NCI-H345 treated with DMSO at 0.1 percent for 48 hours (cell line): ENCODE data around the gene INSRR.

ENCODE experiments used
- DNase-seq: peaks from one replicate; lab custom pipeline; 2025; ENCODE audit not compliant: unreplicated experiment; lab: John Stamatoyannopoulos, UW

The INSRR gene

DNA sequence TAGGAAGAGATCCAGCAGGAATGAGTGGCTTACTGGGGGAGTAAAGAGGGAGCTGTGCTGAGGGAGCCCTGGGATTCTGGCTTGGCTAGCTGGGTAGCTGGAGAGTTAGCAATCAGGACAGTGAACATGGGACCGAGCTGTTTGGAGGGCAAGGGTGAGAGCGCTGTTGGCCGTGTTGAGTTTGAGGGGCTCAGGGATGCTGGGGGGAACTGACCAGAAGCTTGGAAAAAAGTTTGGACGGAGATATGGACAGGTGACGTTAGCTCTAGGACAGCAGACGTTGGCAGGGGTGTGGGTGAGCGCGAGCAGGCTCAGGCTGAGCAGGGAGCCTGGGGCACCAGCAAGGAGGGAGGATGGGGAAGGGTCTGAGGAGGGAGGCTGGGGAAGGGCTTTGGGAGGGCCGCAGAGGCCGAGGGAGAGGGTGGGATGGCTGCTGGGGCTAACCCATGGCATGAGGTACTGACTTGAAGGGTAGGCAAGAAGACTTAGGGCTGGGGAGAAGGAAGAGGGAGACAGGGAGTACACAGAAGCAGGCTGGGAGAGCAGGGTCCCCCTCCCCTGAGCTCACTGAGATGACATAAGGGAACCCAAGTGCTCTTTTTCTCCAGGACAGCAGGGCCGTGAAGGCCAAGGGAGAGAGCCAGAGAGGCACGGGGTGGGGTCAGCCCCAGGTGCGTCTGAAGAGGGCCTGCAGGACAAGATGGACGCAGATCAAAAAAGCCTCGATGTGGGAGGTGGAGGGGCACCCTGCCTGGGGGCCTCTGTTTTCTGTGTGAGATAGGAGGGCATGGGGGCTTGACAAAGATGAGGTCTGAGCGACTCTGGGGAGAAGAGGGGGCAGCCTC, 50.5 kb downstream of the INSRR start:
- no peak for DNase-seq

DNA sequence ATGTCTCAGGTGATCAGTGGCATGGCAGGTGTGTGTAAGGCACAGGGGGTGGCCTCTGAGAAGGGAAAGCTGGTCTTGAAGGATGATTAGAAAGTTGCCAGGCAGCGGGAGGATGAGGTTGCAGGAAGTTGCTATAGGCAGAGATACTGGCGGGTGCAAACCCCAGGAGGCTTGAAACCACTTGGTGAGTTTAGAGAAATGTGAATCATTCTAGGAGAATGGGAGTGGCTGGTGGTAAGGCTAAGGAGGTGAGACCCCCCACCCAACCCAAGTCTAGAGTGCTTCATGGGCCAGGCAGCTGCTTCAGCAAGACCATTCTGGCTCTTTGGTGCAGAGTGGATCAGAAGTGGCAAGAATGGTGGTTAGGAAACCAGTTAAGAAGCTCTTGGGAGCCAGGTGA, 51.3 kb downstream of the INSRR start:
- DNase-seq, result no peak

DNA sequence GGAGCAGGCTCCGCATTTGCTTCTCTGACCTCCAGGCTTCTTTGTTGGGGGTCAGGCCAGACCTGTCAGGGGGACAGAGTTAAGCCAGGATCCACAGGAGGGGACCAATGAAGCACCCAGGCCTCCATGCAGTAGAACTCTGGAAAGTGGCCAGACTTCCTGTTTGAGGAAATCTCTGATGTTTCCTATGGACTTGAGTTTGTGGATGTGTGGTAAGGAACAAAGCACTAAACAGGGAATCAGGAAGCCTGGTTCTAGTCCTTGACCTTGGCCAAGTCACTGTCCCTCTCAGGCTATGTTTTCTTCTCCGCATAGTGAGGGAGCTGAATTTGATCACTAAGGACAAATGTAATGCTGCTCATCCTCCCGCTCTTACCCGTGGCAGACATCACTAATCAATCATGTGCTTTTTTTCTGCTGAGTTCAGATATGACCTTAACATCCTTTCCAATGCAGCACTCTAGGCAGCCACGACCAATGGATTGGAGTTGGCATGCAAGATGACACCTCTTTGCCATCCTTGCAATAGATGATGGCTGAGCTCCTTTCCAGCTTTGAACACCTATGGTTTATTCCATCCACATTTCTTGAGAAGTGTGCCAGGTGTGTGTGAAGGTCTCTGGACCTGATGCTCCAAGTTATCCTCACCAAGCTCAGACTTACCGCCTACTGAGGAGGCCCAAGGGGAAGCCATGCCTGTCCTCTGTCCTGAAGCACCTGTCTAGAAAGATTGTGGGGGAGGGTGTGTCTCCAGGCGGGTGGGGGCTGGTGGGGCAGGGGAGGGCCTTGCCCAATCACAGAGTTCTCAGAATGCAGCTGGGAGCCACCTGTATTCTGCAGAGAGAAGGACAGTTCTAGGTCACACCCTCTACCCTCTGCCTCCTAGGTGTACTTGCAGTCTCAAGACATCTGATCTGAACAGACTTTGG, 52.1 kb downstream of the INSRR start:
- DNase-seq, result no peak

DNA sequence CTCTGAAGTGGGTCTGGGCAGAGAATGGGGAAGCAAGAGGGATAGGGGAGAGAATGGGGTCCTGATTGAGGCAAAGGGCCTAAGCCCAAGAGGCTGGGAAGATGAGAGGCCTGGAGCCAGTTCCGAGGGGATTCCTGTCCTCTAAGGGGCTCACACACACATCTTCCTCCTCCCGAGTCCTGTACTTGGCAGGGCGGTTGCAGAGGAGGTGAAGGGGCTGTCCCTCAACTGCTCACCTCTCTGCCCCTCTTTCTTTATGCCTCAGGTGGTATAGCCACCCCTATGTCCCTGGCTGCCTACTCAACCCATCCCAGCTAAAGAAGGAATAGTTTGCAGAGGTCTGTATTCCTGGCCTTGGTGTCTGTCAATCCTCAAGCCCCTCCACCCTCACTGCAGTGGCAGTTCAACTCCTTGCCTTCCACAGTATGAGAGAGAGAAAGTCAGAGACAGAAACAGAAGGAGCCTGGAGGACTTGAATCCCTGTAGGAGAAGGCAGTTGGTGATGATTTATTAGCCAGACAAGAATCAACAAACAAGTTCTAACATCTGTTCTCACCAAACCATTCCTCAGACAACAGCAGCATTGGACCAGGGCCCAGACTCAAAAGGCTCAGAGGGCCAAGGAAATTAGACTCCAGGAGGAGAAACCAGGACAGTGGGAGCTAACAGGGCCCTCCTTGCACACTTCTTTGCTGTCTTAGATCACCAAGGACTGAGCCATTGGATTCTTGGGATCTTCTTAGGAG, 53.0 kb downstream of the INSRR start:
- DNase-seq, result no peak

DNA sequence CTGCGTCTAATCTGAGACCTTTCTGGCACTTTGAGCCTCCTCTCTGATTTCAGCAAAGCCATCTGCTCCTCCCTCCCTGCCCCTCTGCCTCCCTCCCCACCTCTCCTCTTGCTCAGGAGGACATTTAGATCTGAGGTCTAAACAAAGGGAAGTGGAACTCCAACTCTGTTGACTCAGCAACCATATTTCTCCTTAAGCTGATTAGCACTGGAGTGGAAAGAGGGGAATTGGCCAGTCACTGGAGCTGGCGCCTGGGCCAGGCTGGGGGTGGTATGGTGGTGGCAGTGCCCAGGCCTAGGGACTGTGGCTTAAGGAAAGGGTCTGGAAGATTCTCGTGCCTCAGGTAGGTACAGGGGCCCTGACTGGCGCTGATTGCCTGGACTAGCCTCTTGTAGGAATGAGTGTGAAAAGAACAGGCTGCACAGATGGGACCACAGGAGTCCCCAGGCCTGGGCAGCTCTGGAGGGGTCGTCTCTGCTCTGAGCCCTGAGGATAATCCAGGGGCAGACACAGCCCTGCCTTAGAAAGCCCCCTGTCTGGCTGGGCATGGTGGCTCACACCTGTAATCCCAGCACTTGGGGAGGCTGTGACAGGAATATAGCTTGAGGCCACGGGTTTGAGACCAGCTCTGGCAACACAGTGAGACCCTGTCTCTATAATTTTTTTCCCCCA, 54.2 kb downstream of the INSRR start:
- no peak for DNase-seq

DNA sequence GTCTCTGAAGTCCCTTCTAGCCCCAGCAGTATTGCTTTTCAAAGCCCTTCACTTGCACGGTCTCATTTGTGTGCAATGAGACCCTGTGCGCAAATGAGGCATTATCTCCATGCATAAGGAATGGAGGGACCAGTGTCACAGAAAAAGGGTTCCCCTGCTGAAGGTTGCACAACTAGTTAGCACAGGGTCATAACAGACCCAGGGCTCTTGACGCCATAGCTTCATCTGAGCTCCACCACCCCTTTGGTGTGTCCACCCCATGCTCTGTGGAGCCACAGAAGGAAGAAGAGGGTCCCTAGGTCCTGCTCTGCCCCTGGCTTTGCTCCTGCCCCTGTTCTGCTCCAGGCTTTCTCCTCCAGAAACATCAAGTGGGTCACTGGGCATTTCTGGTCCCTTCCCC, 54.9 kb downstream of the INSRR start:
- no peak for DNase-seq

DNA sequence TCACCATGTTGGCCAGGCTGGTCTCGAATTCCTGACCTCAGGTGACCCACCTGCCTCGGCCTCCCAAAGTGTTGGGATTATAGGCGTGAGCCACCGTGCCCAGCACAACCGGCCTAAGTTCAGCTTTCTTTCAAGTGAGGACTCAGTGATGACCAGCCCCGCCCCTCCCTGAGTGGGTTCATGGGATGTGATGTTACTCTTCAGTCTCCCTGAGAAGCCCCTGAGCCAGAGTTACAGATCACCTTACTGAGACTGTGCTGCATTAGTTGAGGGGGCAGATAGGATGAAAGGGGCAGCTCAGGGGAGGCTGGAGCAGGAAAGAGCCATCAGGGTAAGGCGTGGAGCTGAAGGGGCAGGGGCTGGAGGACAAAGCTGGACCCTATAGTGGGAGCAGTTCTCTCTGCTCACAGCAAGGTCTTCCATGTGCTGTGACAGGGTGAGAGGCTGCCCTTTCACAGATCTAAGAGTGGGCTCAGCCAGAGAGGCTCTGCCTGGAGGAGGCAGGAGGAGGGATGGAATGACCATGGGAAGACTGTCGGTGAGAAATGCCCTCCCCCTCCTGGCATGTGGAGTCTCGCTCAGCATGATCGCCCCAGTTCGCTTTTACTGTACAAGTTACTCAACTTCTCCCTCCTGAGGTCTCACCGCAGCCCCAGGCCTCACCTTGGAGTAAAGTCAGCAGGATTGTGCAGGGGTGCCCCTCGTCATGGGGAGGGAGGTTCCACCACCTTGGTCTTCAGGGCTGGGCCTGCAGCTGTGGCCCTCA, 55.6 kb downstream of the INSRR start:
- no peak for DNase-seq

DNA sequence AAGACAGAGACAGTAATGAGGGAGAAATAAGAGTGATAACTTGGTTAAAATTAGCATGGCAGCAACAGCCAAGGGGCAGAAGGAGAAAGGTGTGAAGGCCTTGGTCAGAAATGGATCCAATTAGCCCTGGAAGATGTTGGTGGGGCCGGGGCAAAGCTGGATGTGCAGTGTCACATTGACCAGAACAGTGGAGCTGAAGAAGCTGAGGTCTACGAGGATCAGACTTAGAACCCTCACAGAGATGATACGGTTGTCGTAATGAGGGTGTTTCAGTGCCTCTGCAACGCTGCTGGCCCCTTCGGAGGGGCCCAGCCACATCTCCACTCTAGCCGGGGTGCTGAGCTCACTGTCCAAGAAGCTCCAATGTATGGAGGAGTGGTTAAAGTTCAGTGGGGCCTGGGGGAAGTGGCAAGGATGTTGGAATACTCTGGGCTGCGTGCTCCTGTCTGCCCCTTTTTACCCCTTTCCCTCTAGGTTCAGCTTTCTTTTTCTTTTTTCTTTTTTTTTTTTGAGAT, 56.4 kb downstream of the INSRR start:
- no peak for DNase-seq

DNA sequence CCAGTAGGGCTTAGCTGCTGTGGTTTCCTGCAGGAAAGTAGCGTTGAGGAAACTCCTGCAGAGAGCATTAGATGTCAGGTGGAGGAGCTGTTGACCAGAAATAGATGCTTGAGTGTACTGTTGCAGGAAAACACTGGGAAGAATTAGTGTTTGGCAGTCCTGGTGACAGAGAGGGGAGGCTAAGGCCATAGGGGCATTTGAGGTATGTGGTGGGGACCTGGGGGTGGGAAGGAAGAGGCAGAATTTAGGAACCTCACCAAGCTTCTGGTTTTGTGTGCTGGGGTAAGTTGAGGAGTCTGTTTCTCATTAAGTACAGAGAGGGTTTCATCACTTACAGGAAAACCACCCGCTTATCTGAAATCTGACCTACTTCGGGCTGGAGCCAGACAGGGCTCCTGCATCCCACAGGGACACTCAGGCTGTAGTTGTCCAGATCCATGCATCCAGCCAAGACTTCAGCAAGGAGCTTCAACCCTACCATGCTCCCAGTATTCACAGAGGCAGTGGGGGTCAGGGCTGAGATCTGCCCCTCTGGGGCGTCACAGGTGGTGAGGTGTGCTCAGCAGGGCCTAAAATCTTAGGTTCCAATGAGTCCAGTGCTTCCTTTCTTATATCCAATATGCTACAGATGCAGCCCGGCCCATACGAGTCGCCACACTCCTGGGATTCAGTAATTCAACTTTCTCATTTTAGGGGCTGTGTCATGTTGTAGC, 57.4 kb downstream of the INSRR start:
- no peak for DNase-seq

DNA sequence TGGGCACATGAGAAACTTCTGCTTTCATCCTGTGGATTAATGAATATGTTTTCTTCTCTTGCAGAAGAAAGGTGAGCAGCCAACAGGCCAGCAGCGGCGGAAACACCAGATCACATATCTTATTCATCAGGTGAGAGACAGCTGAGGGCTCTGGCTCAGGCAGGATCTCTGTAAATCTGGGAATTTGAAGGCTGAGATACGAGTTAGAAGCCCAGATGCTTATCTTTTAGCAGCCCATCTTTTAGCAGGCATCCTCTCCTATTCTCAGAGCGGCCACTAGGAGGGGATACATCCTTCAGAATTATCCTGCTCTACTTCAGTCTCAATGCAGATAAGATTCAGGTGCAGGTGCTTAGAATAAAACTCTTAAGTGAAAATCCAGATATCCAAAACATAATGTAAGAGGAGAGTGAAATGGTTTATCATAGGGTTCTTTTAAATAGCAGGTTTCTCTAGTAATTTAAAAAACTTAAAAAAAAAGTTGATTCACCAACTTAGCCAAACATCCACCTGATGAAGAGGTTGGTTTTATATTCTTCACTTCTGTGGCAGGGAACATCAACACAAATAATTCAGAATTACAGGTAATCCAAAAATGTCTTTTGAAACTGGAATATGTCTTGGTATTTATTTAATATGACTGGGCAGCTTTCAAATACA, 61.6 kb downstream of the INSRR start:
- peak; percentile 30 for DNase-seq

DNA sequence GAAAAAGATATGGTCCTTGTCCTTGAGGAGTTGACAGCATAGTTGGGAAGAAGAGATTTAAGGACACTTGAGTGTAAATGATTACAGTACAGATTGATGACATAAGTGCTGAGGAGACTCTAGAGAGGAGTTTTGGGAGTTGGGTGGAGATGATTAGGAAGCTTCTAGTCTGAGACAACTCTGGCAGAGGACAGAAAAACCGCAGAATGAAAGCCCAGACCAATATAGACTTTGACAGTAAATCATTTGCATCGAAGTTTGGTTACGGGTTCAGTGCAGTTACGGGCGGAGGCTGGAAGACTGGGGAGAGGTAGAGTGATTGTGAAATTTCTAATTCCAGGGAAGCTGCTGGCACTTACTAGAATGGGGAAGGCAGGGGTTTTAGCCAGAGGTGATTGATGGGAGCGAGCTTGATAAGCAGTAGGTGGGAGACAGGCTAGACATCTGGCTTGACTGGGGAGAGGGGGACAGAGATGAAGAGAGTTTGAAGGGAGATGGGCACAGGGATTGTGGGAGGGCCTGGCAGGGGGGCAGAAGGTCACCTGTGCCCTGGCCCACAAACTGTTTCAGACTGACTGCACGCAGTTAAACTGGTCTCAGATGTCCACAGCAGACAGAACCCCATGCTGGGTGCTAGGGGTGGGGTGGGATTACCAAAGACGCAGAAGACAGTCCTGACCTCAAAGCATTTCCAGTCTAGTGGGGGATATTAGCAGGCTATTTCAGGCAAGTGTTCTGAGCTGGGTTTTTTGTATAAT, 62.4 kb downstream of the INSRR start:
- DNase-seq, result no peak

DNA sequence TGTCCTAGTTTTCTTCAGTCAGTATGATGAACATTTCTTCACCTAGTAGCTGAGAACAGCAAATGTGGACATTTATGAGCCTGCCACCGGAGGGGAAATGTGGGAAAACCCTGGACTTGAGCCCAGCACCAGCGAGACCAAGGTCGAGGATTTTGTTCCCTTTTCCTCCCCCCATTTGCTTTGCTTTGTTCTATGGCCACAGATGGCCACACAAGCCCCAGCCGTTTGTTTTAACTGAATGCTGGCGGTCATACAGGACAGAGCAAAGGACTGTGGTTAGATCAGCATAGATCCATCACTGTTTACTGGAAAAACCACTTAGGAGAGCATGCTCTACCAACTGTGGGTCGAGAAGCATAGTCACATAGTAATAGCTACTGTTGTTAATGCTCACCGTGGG, 63.1 kb downstream of the INSRR start:
- no peak for DNase-seq

DNA sequence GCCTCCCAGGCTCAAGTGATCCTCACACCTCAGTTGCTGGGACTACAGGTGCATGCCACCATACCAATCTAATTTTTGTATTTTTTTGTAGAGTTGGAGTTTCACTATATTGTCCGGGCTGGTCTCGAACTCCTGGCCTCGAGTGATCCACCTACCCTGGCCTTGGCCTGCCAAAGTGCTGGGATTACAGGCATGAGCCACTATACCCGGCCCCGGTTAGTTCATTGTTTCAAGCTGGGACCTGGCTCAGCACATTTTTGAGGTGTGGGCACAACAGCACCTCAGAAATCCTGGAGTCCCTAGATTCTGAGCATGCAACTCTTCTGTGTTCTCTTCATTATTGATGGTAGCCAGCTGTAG, 63.6 kb downstream of the INSRR start:
- DNase-seq, result no peak

DNA sequence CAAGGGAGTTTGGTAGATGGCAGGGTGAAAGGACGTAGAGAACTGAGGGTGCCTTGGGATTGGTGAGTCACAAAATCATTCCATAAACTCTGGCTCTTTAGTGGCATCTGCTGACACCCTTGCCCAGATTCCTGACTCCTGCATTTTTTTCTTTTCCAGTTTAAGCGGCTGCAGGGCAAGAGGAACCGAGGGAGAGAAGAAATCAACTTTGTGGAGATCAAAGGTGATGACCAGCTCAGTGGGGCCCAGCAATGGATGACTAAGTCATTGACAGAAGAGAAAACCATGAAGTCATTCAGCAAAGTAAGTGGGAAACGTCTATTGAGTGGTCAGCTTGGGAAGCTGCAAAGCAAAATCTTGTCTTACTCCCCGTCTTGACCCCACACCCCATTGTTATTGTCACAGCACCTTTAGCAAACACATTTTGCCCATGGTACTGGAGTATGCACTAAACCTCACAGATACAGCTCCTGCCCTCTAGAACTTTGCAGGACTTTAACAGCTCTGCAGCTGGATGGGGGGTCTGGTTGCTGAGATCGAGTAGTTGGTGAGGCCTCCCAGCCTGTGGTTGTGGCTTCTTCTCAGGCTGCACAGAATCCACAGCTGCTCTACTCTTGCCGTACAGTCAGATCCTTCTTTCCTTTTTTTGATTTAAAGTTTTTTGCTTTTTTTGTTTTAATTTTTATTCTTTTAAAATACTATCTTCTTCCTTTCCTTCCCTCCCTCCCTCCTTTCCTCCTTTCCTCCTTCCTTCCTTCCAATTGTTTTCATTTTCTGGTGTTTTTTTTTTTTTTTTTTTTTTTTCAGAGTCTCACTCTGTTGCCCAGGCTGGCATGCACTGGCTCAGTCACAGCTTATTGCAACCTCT, 64.2 kb downstream of the INSRR start:
- DNase-seq, result no peak
